ENCODE data around the gene AP2A2. TPM values are rescaled to one million over a fixed set of nuclear protein-coding genes. Genes with fewer than 3 reads are reported as not detected.

AP2A2 gene
- total RNA-seq, 1 donor from 2014 or later = 89.1 TPM

- H3K27ac Mint-ChIP-seq = no peak overlapping the region
- TF ChIP-seq, protein P1, sequence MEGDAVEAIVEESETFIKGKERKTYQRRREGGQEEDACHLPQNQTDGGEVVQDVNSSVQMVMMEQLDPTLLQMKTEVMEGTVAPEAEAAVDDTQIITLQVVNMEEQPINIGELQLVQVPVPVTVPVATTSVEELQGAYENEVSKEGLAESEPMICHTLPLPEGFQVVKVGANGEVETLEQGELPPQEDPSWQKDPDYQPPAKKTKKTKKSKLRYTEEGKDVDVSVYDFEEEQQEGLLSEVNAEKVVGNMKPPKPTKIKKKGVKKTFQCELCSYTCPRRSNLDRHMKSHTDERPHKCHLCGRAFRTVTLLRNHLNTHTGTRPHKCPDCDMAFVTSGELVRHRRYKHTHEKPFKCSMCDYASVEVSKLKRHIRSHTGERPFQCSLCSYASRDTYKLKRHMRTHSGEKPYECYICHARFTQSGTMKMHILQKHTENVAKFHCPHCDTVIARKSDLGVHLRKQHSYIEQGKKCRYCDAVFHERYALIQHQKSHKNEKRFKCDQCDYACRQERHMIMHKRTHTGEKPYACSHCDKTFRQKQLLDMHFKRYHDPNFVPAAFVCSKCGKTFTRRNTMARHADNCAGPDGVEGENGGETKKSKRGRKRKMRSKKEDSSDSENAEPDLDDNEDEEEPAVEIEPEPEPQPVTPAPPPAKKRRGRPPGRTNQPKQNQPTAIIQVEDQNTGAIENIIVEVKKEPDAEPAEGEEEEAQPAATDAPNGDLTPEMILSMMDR (IDR thresholded peaks at IDR 0.05; ENCODE audit: unreplicated experiment) = no peak
- H3K27me3 Mint-ChIP-seq (ENCODE audit: low read depth) = no peaks in the 10 kb centered on the region
- H3K9me3 Mint-ChIP-seq = no peaks in the 10 kb centered on the region
- peaks cover 15% of the 10 kb centered on the region for H3K4me1 Mint-ChIP-seq
- no peak overlapping the region for H3K4me3 Mint-ChIP-seq
- peaks cover 13% of the 10 kb centered on the region for H3K36me3 Mint-ChIP-seq
- no peak for DNase-seq (ENCODE audit: low spot score in 2 of 2, unreplicated experiment in 2 of 2)
These were observed 66.1 kb downstream of the AP2A2 start for GRCh38 chr11:991711-992307.

- TF ChIP-seq, protein P1 (IDR thresholded peaks at IDR 0.05; ENCODE audit: unreplicated experiment) = no peak
- no peak overlapping the region for H3K27ac Mint-ChIP-seq
- H3K36me3 Mint-ChIP-seq = peaks cover 13% of the 10 kb centered on the region
- DNase-seq (ENCODE audit: low spot score in 2 of 2, unreplicated experiment in 2 of 2) = no peak
- peaks cover 17% of the 10 kb centered on the region for H3K4me1 Mint-ChIP-seq
- no peak overlapping the region for H3K4me3 Mint-ChIP-seq
- no peaks in the 10 kb centered on the region for H3K9me3 Mint-ChIP-seq
- H3K27me3 Mint-ChIP-seq (ENCODE audit: low read depth) = no peaks in the 10 kb centered on the region
These were observed 66.9 kb downstream of the AP2A2 start for GRCh38 chr11:992577-992976.

DNA sequence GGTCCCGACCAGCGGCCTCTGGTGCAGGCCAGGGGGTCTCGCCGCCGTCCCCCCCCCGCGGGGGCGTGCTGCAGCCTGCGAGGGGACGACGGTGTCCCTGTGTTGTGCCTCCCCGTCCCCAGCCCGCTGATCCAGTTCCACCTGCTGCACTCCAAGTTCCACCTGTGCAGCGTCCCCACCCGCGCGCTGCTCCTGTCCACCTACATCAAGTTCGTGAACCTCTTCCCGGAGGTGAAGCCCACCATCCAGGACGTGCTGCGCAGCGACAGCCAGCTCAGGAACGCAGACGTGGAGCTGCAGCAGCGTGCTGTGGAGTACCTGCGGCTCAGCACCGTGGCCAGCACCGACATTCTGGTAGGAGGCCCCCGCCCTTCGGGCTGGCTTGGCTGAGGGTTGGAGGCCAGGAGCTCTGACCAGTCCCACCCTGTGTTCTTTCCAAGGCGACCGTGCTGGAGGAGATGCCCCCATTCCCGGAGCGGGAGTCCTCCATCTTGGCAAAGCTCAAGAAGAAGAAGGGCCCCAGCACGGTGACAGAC, 68.0 kb downstream of the AP2A2 start:
- Mint-ChIP-seq H3K27me3 (ENCODE audit: low read depth) (no peaks in the 10 kb centered on the region), H3K4me1 (peaks cover 17% of the 10 kb centered on the region), H3K27ac (no peak overlapping the region), H3K9me3 (no peaks in the 10 kb centered on the region), H3K4me3 (no peak overlapping the region), H3K36me3 (peaks cover 9% of the 10 kb centered on the region)
- DNase-seq (ENCODE audit: low spot score in 2 of 2, unreplicated experiment in 2 of 2) = no peak
- TF ChIP-seq, protein P1 (IDR thresholded peaks at IDR 0.05; ENCODE audit: unreplicated experiment) = no peak

- peaks cover 19% of the 10 kb centered on the region for H3K4me1 Mint-ChIP-seq
- H3K27ac Mint-ChIP-seq = peak overlapping the region; percentile 47
- no peak for DNase-seq (ENCODE audit: low spot score in 2 of 2, unreplicated experiment in 2 of 2)
- H3K4me3 Mint-ChIP-seq = no peak overlapping the region
- no peaks in the 10 kb centered on the region for H3K9me3 Mint-ChIP-seq
- H3K36me3 Mint-ChIP-seq = peaks cover 9% of the 10 kb centered on the region
- no peaks in the 10 kb centered on the region for H3K27me3 Mint-ChIP-seq (ENCODE audit: low read depth)
- TF ChIP-seq, protein P1 (IDR thresholded peaks at IDR 0.05; ENCODE audit: unreplicated experiment) = no peak
These were observed 69.5 kb downstream of the AP2A2 start for GRCh38 chr11:995044-995751.

- Mint-ChIP-seq H3K27me3 (ENCODE audit: low read depth) (no peaks in the 10 kb centered on the region), H3K9me3 (no peaks in the 10 kb centered on the region), H3K4me3 (peak overlapping the region; percentile 32), H3K36me3 (peaks cover 11% of the 10 kb centered on the region), H3K27ac (peak overlapping the region; percentile 99), H3K4me1 (peaks cover 25% of the 10 kb centered on the region)
- DNase-seq (ENCODE audit: low spot score in 2 of 2, unreplicated experiment in 2 of 2) = peak; percentile 57 to 70
- TF ChIP-seq, protein P1 (IDR thresholded peaks at IDR 0.05; ENCODE audit: unreplicated experiment) = no peak
These were observed 70.2 kb downstream of the AP2A2 start for GRCh38 chr11:995752-996420.
